NCI-H2107 (cell line): Measurements from ENCODE around the gene CHERP.
"Not testable (repeated sequence)": the region's sequence is repeated elsewhere in the genome, so short reads cannot be mapped to it uniquely, and the experiment has no call there.

ENCODE experiments used
- DNase-seq: peaks from one replicate; lab custom pipeline; 2025; lab: John Stamatoyannopoulos, UW

CHERP gene

GRCh38 chr19:16576690-16577530 is 34.7 kb upstream of the CHERP start:
- DNase-seq, result no peak

GRCh38 chr19:16575861-16576689 is 33.8 kb upstream of the CHERP start:
- no peak for DNase-seq

GRCh38 chr19:16575282-16575681 is 33.0 kb upstream of the CHERP start:
- DNase-seq, result no peak

GRCh38 chr19:16573925-16574324 is 31.7 kb upstream of the CHERP start:
- no peak for DNase-seq

- DNase-seq, result no peak
Measured at GRCh38 chr19:16573296-16573695, 31.1 kb upstream of the CHERP start.

GRCh38 chr19:16572332-16573211 is 30.3 kb upstream of the CHERP start, which contains the start of gene SLC35E1:
TSS of gene SLC35E1 (minus strand) at chr19:16572415. CDS start at chr19:16572364, 51 bp downstream.
- peak; percentile 96 for DNase-seq

GRCh38 chr19:16571822-16572331 is 29.6 kb upstream of the CHERP start:
- no peak for DNase-seq

- DNase-seq, result no peak
Measured at GRCh38 chr19:16571283-16571682, 29.0 kb upstream of the CHERP start.

GRCh38 chr19:16569609-16570320 is 27.5 kb upstream of the CHERP start:
- no peak for DNase-seq

GRCh38 chr19:16566702-16567101 is 24.5 kb upstream of the CHERP start:
- no peak for DNase-seq

GRCh38 chr19:16566161-16566560 is 23.9 kb upstream of the CHERP start:
- no peak for DNase-seq

- no peak for DNase-seq
Measured at GRCh38 chr19:16564842-16565241, 22.6 kb upstream of the CHERP start.

GRCh38 chr19:16562608-16563025 is 20.4 kb upstream of the CHERP start:
- no peak for DNase-seq

- no peak for DNase-seq
Measured at GRCh38 chr19:16561382-16561781, 19.1 kb upstream of the CHERP start.

GRCh38 chr19:16559780-16560276 is 17.6 kb upstream of the CHERP start:
- no peak for DNase-seq

GRCh38 chr19:16554776-16555175 is 12.5 kb upstream of the CHERP start:
- no peak for DNase-seq

- not testable (repeated sequence) for DNase-seq
Measured at GRCh38 chr19:16551902-16552301, 9.7 kb upstream of the CHERP start.

GRCh38 chr19:16548956-16549355 is 6.7 kb upstream of the CHERP start:
- DNase-seq, result no peak

GRCh38 chr19:16544473-16545231 is 2.4 kb upstream of the CHERP start:
- DNase-seq, result no peak

GRCh38 chr19:16543734-16544133 is 1.5 kb upstream of the CHERP start:
- DNase-seq, result not testable (repeated sequence)
